Astrocyte (in vitro differentiated cells and primary cell): ENCODE data around the gene PTGES3. TPM values are rescaled to one million over a fixed set of nuclear protein-coding genes. Genes with fewer than 3 reads are reported as not detected.

Source experiments
- DNase-seq: peaks from one replicate; pipeline ENCODE4 v3.0.0-alpha.2; 2010; ENCODE audit warnings: low read depth
- FAIRE-seq: peaks from 2 replicates; lab custom pipeline; 2011; peaks lifted over from hg19 to GRCh38; lab: Jason Lieb, UNC
- H2AFZ ChIP-seq: 2 replicates; pipeline ENCODE4 v1.6.0; 2012; ENCODE audit warnings: low read depth, low read length, inconsistent platforms
- H3K27ac ChIP-seq: 2 replicates; pipeline ENCODE4 v1.5.1; 2011; ENCODE audit warnings: low read depth, low read length, inconsistent platforms
- H3K27me3 ChIP-seq: 2 replicates; pipeline ENCODE4 v1.6.0; 2011; ENCODE audit warnings: low read length, inconsistent platforms; ENCODE audit not compliant: insufficient read depth
- H3K36me3 ChIP-seq: 2 replicates; pipeline ENCODE4 v1.5.1; 2011; ENCODE audit warnings: low read length, inconsistent platforms; ENCODE audit not compliant: insufficient read depth
- H3K4me1 ChIP-seq: 2 replicates; pipeline ENCODE4 v1.5.1; 2011; ENCODE audit warnings: low read length, inconsistent platforms; ENCODE audit not compliant: insufficient read depth
- H3K4me2 ChIP-seq: 2 replicates; pipeline ENCODE4 v1.6.0; 2012; ENCODE audit warnings: low read length, inconsistent platforms
- H3K4me3 ChIP-seq: 2 replicates; pipeline ENCODE4 v1.5.1; 2011; ENCODE audit warnings: low read depth, mild to moderate bottlenecking, low read length, inconsistent platforms; ENCODE audit not compliant: insufficient read depth
- H3K79me2 ChIP-seq: 2 replicates; pipeline ENCODE4 v1.6.0; 2012; ENCODE audit warnings: mild to moderate bottlenecking, low read length, inconsistent platforms; ENCODE audit not compliant: insufficient read depth
- H3K9ac ChIP-seq: 2 replicates; pipeline ENCODE4 v1.6.0; 2012; ENCODE audit warnings: mild to moderate bottlenecking, low read length, inconsistent platforms
- H3K9me3 ChIP-seq: 2 replicates; pipeline ENCODE4 v1.5.1; 2012; ENCODE audit warnings: low read depth, mild to moderate bottlenecking, low read length, inconsistent platforms; ENCODE audit not compliant: insufficient read depth
- H4K20me1 ChIP-seq: 2 replicates; pipeline ENCODE4 v1.6.0; 2012; ENCODE audit warnings: low read length, inconsistent platforms; ENCODE audit not compliant: insufficient read depth
- H3K27ac Mint-ChIP-seq: one replicate; pipeline ENCODE4 v1.8.0; 2021; ENCODE audit warnings: mild to moderate bottlenecking, mixed read lengths; ENCODE audit not compliant: unreplicated experiment
- H3K27me3 Mint-ChIP-seq: one replicate; pipeline ENCODE4 v1.8.0; 2021; ENCODE audit warnings: low read depth, mixed read lengths; ENCODE audit not compliant: unreplicated experiment
- H3K36me3 Mint-ChIP-seq: one replicate; pipeline ENCODE4 v1.8.0; 2021; ENCODE audit warnings: low read depth, mixed read lengths; ENCODE audit not compliant: unreplicated experiment
- H3K4me1 Mint-ChIP-seq: one replicate; pipeline ENCODE4 v1.8.0; 2021; ENCODE audit warnings: low read depth, mixed read lengths; ENCODE audit not compliant: unreplicated experiment
- H3K4me3 Mint-ChIP-seq: one replicate; pipeline ENCODE4 v1.8.0; 2021; ENCODE audit warnings: mild to moderate bottlenecking, moderate library complexity, mixed read lengths; ENCODE audit not compliant: unreplicated experiment
- H3K9me3 Mint-ChIP-seq: one replicate; pipeline ENCODE4 v1.8.0; 2021; ENCODE audit warnings: mild to moderate bottlenecking, mixed read lengths; ENCODE audit not compliant: unreplicated experiment
- EZH2 ChIP-seq: IDR thresholded peaks from 2 replicates; pipeline ENCODE4 v1.6.1; 2012; ENCODE audit warnings: mild to moderate bottlenecking, low read length, inconsistent platforms; ENCODE audit not compliant: insufficient read depth
- total RNA-seq: library from RNA; stranded (reverse); gene quantifications from 2 replicates; pipeline ENCODE4 v1.2.1, GENCODE V29; 2021
- TF ChIP-seq, protein P1 (sequence below): IDR thresholded peaks from 2 replicates; pipeline ENCODE4 v1.5.1; 2011; ENCODE audit warnings: low read depth, mild to moderate bottlenecking, inconsistent platforms, low read length, moderate library complexity; ENCODE audit not compliant: insufficient read depth

Gene PTGES3
- total RNA-seq, 1 donor from 2014 or later, result 226 TPM

DNA sequence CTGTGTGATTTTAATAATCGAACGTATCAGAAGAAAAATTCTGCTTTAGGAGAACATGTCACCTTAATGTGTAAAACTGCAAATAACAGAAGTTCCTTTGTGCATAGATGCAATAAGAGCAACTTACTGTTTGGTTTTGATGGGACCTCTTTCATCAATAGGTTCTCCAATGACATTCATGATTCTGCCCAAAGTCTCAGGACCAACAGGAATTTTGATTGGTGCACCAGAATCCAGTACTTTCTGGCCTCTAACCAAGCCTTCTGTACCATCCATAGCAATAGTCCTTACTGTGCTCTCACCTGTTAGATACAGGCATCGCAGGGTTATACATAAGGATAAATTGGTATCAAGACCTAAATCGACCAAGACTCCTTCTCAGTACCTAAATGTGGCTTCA is 43.4 kb downstream of the PTGES3 start:
- H2AFZ ChIP-seq, result no peak overlapping the region
- no peaks in the 10 kb centered on the region for H3K27me3 ChIP-seq
- H3K9ac ChIP-seq, result peak overlapping the region; percentile 97
- H3K9me3 ChIP-seq, result no peaks in the 10 kb centered on the region
- TF ChIP-seq EZH2, result no peak
- TF ChIP-seq, protein P1, sequence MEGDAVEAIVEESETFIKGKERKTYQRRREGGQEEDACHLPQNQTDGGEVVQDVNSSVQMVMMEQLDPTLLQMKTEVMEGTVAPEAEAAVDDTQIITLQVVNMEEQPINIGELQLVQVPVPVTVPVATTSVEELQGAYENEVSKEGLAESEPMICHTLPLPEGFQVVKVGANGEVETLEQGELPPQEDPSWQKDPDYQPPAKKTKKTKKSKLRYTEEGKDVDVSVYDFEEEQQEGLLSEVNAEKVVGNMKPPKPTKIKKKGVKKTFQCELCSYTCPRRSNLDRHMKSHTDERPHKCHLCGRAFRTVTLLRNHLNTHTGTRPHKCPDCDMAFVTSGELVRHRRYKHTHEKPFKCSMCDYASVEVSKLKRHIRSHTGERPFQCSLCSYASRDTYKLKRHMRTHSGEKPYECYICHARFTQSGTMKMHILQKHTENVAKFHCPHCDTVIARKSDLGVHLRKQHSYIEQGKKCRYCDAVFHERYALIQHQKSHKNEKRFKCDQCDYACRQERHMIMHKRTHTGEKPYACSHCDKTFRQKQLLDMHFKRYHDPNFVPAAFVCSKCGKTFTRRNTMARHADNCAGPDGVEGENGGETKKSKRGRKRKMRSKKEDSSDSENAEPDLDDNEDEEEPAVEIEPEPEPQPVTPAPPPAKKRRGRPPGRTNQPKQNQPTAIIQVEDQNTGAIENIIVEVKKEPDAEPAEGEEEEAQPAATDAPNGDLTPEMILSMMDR, result no peak
- peaks cover 16% of the 10 kb centered on the region for H3K4me1 ChIP-seq
- Mint-ChIP-seq H3K27ac (peak overlapping the region; percentile 93), H3K4me1 (peaks cover 15% of the 10 kb centered on the region), H3K4me3 (peak overlapping the region; percentile 100), H3K27me3 (no peaks in the 10 kb centered on the region), H3K9me3 (no peaks in the 10 kb centered on the region), H3K36me3 (peaks cover 17% of the 10 kb centered on the region)
- no peak overlapping the region for H3K27ac ChIP-seq
- FAIRE-seq, result no peak
- H3K36me3 ChIP-seq, result peaks cover 37% of the 10 kb centered on the region
- H3K4me2 ChIP-seq, result peak overlapping the region; percentile 88
- peaks cover 48% of the 10 kb centered on the region for H4K20me1 ChIP-seq
- DNase-seq, result no peak
- peaks cover 49% of the 10 kb centered on the region for H3K79me2 ChIP-seq
- H3K4me3 ChIP-seq, result peak overlapping the region; percentile 94

- Mint-ChIP-seq H3K36me3 (peaks cover 25% of the 10 kb centered on the region), H3K4me1 (peaks cover 23% of the 10 kb centered on the region), H3K9me3 (no peaks in the 10 kb centered on the region), H3K4me3 (no peak overlapping the region), H3K27me3 (no peaks in the 10 kb centered on the region), H3K27ac (no peak overlapping the region)
- DNase-seq (no peak), FAIRE-seq (no peak)
- Histone ChIP-seq H4K20me1 (peaks cover 64% of the 10 kb centered on the region), H3K79me2 (peaks cover 50% of the 10 kb centered on the region), H3K36me3 (peaks cover 62% of the 10 kb centered on the region), H3K27me3 (no peaks in the 10 kb centered on the region), H3K9me3 (no peaks in the 10 kb centered on the region), H2AFZ (no peak overlapping the region), H3K4me1 (peaks cover 16% of the 10 kb centered on the region), H3K4me3 (no peak overlapping the region), H3K9ac (no peak overlapping the region), H3K4me2 (no peak overlapping the region), H3K27ac (no peak overlapping the region)
- no peak for TF ChIP-seq EZH2
- TF ChIP-seq, protein P1, result no peak
These were observed 46.9 kb downstream of the PTGES3 start for GRCh38 chr12:56641219-56641618.

DNA sequence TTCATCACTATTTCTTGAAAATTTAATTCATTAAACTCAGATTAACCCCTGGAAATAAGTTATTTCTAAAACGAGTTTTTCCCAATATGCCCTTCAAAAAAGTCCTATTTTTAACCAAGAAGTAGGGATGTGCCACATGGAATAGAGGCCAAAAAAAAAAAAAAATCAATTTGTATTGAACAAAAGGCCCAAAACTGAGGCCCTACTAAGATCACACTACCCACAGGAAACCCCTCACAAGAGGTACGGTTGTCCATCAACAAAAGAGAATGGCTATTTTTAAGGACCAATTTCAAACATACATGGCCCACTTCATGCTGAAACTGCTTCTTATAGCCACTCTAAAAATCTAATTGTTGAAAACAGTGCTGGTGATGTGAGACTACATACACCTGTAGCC is 50.5 kb downstream of the PTGES3 start:
- peaks cover 53% of the 10 kb centered on the region for H3K79me2 ChIP-seq
- TF ChIP-seq, protein P1, result no peak
- no peak for TF ChIP-seq EZH2
- Mint-ChIP-seq H3K27ac (peak overlapping the region; percentile 90), H3K9me3 (no peaks in the 10 kb centered on the region), H3K27me3 (no peaks in the 10 kb centered on the region), H3K4me1 (peaks cover 26% of the 10 kb centered on the region), H3K4me3 (peak overlapping the region; percentile 97), H3K36me3 (peaks cover 16% of the 10 kb centered on the region)
- DNase-seq (no peak), FAIRE-seq (no peak)
- H3K4me3 ChIP-seq, result no peak overlapping the region
- no peaks in the 10 kb centered on the region for H3K27me3 ChIP-seq
- no peak overlapping the region for H2AFZ ChIP-seq
- peak overlapping the region; percentile 15 for H3K9ac ChIP-seq
- no peak overlapping the region for H3K4me2 ChIP-seq
- peaks cover 53% of the 10 kb centered on the region for H4K20me1 ChIP-seq
- no peaks in the 10 kb centered on the region for H3K9me3 ChIP-seq
- no peak overlapping the region for H3K27ac ChIP-seq
- peaks cover 43% of the 10 kb centered on the region for H3K36me3 ChIP-seq
- peaks cover 22% of the 10 kb centered on the region for H3K4me1 ChIP-seq
